Naive thymus-derived CD8-positive, alpha-beta T cell (primary cell): Measurements from ENCODE around the gene ACSL3. TPM values are rescaled to one million over a fixed set of nuclear protein-coding genes. Genes with fewer than 3 reads are reported as not detected.

Source experiments
- ATAC-seq, 2 donors: fragments of 150-1000 bp; cut with Tn5 transposase in 1 of 2; sonication (Bioruptor Pico), chemical (Tn5 transposase) in 1 of 2; 1 replicate in 1 of 2; 2 replicates in 1 of 2; pipeline ENCODE4 v1.10.0; 2021; ENCODE audit warnings: mild to moderate bottlenecking in 2 of 2, moderate library complexity in 2 of 2
- POLR2A ChIA-PET: fragments of 350-600 bp; sonication (Branson Sonifier 250); formaldehyde crosslinking; loops from one replicate; lab custom pipeline; 2021; ENCODE audit warnings: antibody characterized with exemption; lab: Charles Lee
- DNase-seq, 10 donors: peaks; one replicate each; pipeline versions ENCODE4 v3.0.0 to v3.0.0-alpha.2; 2020 to 2022
- H3K27ac Mint-ChIP-seq, 10 donors: one replicate each; pipeline ENCODE4 v1.8.0; 2020 to 2022; ENCODE audit warnings: mild to moderate bottlenecking in 10 of 10, mixed read lengths in 10 of 10, moderate library complexity in 4 of 10, inconsistent platforms in 1 of 10
- H3K27me3 Mint-ChIP-seq, 5 donors: one replicate each; pipeline ENCODE4 v1.8.0; 2021 to 2022; ENCODE audit warnings: mixed read lengths in 5 of 5
- H3K36me3 Mint-ChIP-seq, 3 donors: one replicate each; pipeline ENCODE4 v1.8.0; 2020 to 2022; ENCODE audit warnings: mixed read lengths in 3 of 3, mild to moderate bottlenecking in 2 of 3, inconsistent platforms in 1 of 3
- H3K4me1 Mint-ChIP-seq, 4 donors: one replicate each; pipeline ENCODE4 v1.8.0; 2021 to 2022; ENCODE audit warnings: mixed read lengths in 4 of 4
- H3K4me3 Mint-ChIP-seq, 10 donors: one replicate each; pipeline ENCODE4 v1.8.0; 2020 to 2022; ENCODE audit warnings: mild to moderate bottlenecking in 10 of 10, mixed read lengths in 10 of 10, moderate library complexity in 6 of 10, inconsistent platforms in 1 of 10
- H3K9me3 Mint-ChIP-seq, 9 donors: one replicate each; pipeline ENCODE4 v1.8.0; 2020 to 2022; ENCODE audit warnings: mixed read lengths in 9 of 9, mild to moderate bottlenecking in 3 of 9, inconsistent platforms in 1 of 9, moderate library complexity in 1 of 9
- polyA plus RNA-seq, 3 donors: library from polyadenylated mRNA; unstranded; fragments of 300-500 nt; fragmentation: Illumina TruSeq; gene quantifications; one replicate each; pipeline ENCODE4 v1.2.3, GENCODE V29; 2021
- total RNA-seq, 8 experiments: library from RNA in 2 of 8; stranded (reverse) in 2 of 8; gene quantifications; one replicate each; pipeline ENCODE4 v1.2.3 and lab custom pipeline; 2021 to 2026

The ACSL3 gene
- total and polyA plus RNA-seq, 5 experiments from 2014 or later: 27.8 to 43.1 (median 32.5) TPM

- H3K27ac Mint-ChIP-seq: no peak overlapping the region
- POLR2A ChIA-PET: no interaction called here
- H3K4me1 Mint-ChIP-seq: no peaks in the 10 kb centered on the region
- H3K4me3 Mint-ChIP-seq: no peak overlapping the region
- no peak for DNase-seq
- no peaks in the 10 kb centered on the region for H3K9me3 Mint-ChIP-seq
- peaks cover 2 to 22% (median 14%) of the 10 kb centered on the region in 5 donors for H3K27me3 Mint-ChIP-seq
- no peak for ATAC-seq
- H3K36me3 Mint-ChIP-seq: no peaks in the 10 kb centered on the region
These were observed 104.7 kb downstream of the ACSL3 start for GRCh38 chr2:222965555-222965954.

GRCh38 chr2:222968550-222969155, 107.8 kb downstream of the ACSL3 start:
- no peak overlapping the region for H3K27ac Mint-ChIP-seq
- no peaks in the 10 kb centered on the region for H3K36me3 Mint-ChIP-seq
- H3K9me3 Mint-ChIP-seq: no peaks in the 10 kb centered on the region
- no peak for ATAC-seq
- DNase-seq: no peak
- H3K27me3 Mint-ChIP-seq: peaks cover 0 to 7% (median 2%) of the 10 kb centered on the region in 5 donors
- POLR2A ChIA-PET: no interaction called here
- no peaks in the 10 kb centered on the region for H3K4me1 Mint-ChIP-seq
- H3K4me3 Mint-ChIP-seq: no peak overlapping the region

- POLR2A ChIA-PET: no interaction called here
- peak overlapping the region in 1 of 10 donors; percentile 11 for H3K27ac Mint-ChIP-seq
- H3K27me3 Mint-ChIP-seq: peaks cover 0 to 7% (median 2%) of the 10 kb centered on the region in 5 donors
- H3K9me3 Mint-ChIP-seq: no peaks in the 10 kb centered on the region
- H3K4me1 Mint-ChIP-seq: no peaks in the 10 kb centered on the region
- DNase-seq (no peak), ATAC-seq (no peak)
- no peaks in the 10 kb centered on the region for H3K36me3 Mint-ChIP-seq
- H3K4me3 Mint-ChIP-seq: no peak overlapping the region
These were observed 108.7 kb downstream of the ACSL3 start for GRCh38 chr2:222969491-222969890.

GRCh38 chr2:222972420-222972819, 111.6 kb downstream of the ACSL3 start:
- no peak overlapping the region for H3K27ac Mint-ChIP-seq
- DNase-seq: no peak
- H3K36me3 Mint-ChIP-seq: no peaks in the 10 kb centered on the region
- no peak for ATAC-seq
- no peak overlapping the region for H3K4me3 Mint-ChIP-seq
- H3K27me3 Mint-ChIP-seq: peaks cover 3 to 13% (median 5%) of the 10 kb centered on the region in 5 donors
- H3K4me1 Mint-ChIP-seq: no peaks in the 10 kb centered on the region
- no peaks in the 10 kb centered on the region for H3K9me3 Mint-ChIP-seq
- POLR2A ChIA-PET: no interaction called here

- H3K36me3 Mint-ChIP-seq: no peaks in the 10 kb centered on the region
- H3K9me3 Mint-ChIP-seq: no peaks in the 10 kb centered on the region
- H3K27me3 Mint-ChIP-seq: peaks cover 3 to 12% (median 5%) of the 10 kb centered on the region in 5 donors
- POLR2A ChIA-PET: no interaction called here
- H3K4me3 Mint-ChIP-seq: no peak overlapping the region
- no peaks in the 10 kb centered on the region for H3K4me1 Mint-ChIP-seq
- no peak for ATAC-seq
- no peak overlapping the region for H3K27ac Mint-ChIP-seq
- no peak for DNase-seq
These were observed 112.4 kb downstream of the ACSL3 start for GRCh38 chr2:222973237-222973636.

- Mint-ChIP-seq H3K4me1 (no peaks in the 10 kb centered on the region), H3K4me3 (no peak overlapping the region), H3K9me3 (no peaks in the 10 kb centered on the region), H3K27ac (no peak overlapping the region), H3K36me3 (no peaks in the 10 kb centered on the region), H3K27me3 (peaks cover 3 to 12% (median 5%) of the 10 kb centered on the region in 5 donors)
- DNase-seq (no peak), ATAC-seq (no peak)
- POLR2A ChIA-PET: no interaction called here
These were observed 112.9 kb downstream of the ACSL3 start for GRCh38 chr2:222973733-222974132.

GRCh38 chr2:222976521-222977061, 115.8 kb downstream of the ACSL3 start:
- H3K4me3 Mint-ChIP-seq: no peak overlapping the region
- peaks cover 4 to 14% (median 8%) of the 10 kb centered on the region in 5 donors for H3K27me3 Mint-ChIP-seq
- H3K4me1 Mint-ChIP-seq: no peaks in the 10 kb centered on the region
- ATAC-seq (no peak), DNase-seq (no peak)
- no peaks in the 10 kb centered on the region for H3K36me3 Mint-ChIP-seq
- no peak overlapping the region for H3K27ac Mint-ChIP-seq
- POLR2A ChIA-PET: no interaction called here
- no peaks in the 10 kb centered on the region for H3K9me3 Mint-ChIP-seq

- POLR2A ChIA-PET: no interaction called here
- ATAC-seq (no peak), DNase-seq (no peak)
- Mint-ChIP-seq H3K27ac (no peak overlapping the region), H3K4me1 (peaks cover 0 to 2% (median under 1%) of the 10 kb centered on the region in 4 donors), H3K9me3 (no peaks in the 10 kb centered on the region), H3K27me3 (peaks cover 4 to 14% (median 9%) of the 10 kb centered on the region in 5 donors), H3K4me3 (no peak overlapping the region), H3K36me3 (no peaks in the 10 kb centered on the region)
These were observed 116.3 kb downstream of the ACSL3 start for GRCh38 chr2:222977121-222977520.

- POLR2A ChIA-PET: no interaction called here
- Mint-ChIP-seq H3K27ac (no peak overlapping the region), H3K36me3 (no peaks in the 10 kb centered on the region), H3K27me3 (peaks cover 8 to 23% (median 17%) of the 10 kb centered on the region in 5 donors), H3K9me3 (no peaks in the 10 kb centered on the region), H3K4me1 (peaks cover 6 to 12% (median 11%) of the 10 kb centered on the region in 4 donors), H3K4me3 (no peak overlapping the region)
- ATAC-seq (no peak), DNase-seq (no peak)
These were observed 118.0 kb downstream of the ACSL3 start for GRCh38 chr2:222978850-222979249.

- no peak for DNase-seq
- no peaks in the 10 kb centered on the region for H3K9me3 Mint-ChIP-seq
- H3K36me3 Mint-ChIP-seq: no peaks in the 10 kb centered on the region
- POLR2A ChIA-PET: no interaction called here
- no peak for ATAC-seq
- H3K27ac Mint-ChIP-seq: no peak overlapping the region
- no peak overlapping the region for H3K4me3 Mint-ChIP-seq
- H3K27me3 Mint-ChIP-seq: peaks cover 10 to 23% (median 17%) of the 10 kb centered on the region in 5 donors
- peaks cover 6 to 12% (median 11%) of the 10 kb centered on the region in 4 donors for H3K4me1 Mint-ChIP-seq
These were observed 118.6 kb downstream of the ACSL3 start for GRCh38 chr2:222979484-222979883.

- H3K9me3 Mint-ChIP-seq: peaks cover 0 to 20% (median 2%) of the 10 kb centered on the region in 9 donors
- H3K4me1 Mint-ChIP-seq: peaks cover 6 to 12% (median 11%) of the 10 kb centered on the region in 4 donors
- POLR2A ChIA-PET: no interaction called here
- H3K27ac Mint-ChIP-seq: no peak overlapping the region
- no peak for DNase-seq
- no peak for ATAC-seq
- peak overlapping the region in 1 of 10 donors; percentile 25 for H3K4me3 Mint-ChIP-seq
- H3K36me3 Mint-ChIP-seq: peaks cover 0 to 21% (median 0%) of the 10 kb centered on the region in 3 donors
- H3K27me3 Mint-ChIP-seq: peaks cover 9 to 35% (median 16%) of the 10 kb centered on the region in 5 donors
These were observed 121.4 kb downstream of the ACSL3 start for GRCh38 chr2:222982010-222982908.

GRCh38 chr2:222982909-222983265, 122.1 kb downstream of the ACSL3 start:
- H3K27ac Mint-ChIP-seq: no peak overlapping the region
- peaks cover 0 to 25% (median 4%) of the 10 kb centered on the region in 9 donors for H3K9me3 Mint-ChIP-seq
- POLR2A ChIA-PET: no interaction called here
- DNase-seq (no peak), ATAC-seq (no peak)
- H3K36me3 Mint-ChIP-seq: peaks cover 0 to 22% (median 0%) of the 10 kb centered on the region in 3 donors
- peak overlapping the region in 1 of 10 donors; percentile 25 for H3K4me3 Mint-ChIP-seq
- H3K27me3 Mint-ChIP-seq: peaks cover 9 to 42% (median 16%) of the 10 kb centered on the region in 5 donors
- peaks cover 6 to 12% (median 11%) of the 10 kb centered on the region in 4 donors for H3K4me1 Mint-ChIP-seq

- no peak for DNase-seq
- no peak overlapping the region for H3K4me3 Mint-ChIP-seq
- H3K27ac Mint-ChIP-seq: no peak overlapping the region
- peaks cover 6 to 12% (median 11%) of the 10 kb centered on the region in 4 donors for H3K4me1 Mint-ChIP-seq
- H3K36me3 Mint-ChIP-seq: peaks cover 0 to 26% (median 0%) of the 10 kb centered on the region in 3 donors
- POLR2A ChIA-PET: no interaction called here
- H3K27me3 Mint-ChIP-seq: peaks cover 10 to 52% (median 11%) of the 10 kb centered on the region in 5 donors
- no peak for ATAC-seq
- peaks cover 0 to 37% (median 6%) of the 10 kb centered on the region in 9 donors for H3K9me3 Mint-ChIP-seq
These were observed 124.1 kb downstream of the ACSL3 start for GRCh38 chr2:222984908-222985307.
